PC-3 (cell line): ENCODE results near the gene PTPN14. TPM values are rescaled to one million over a fixed set of nuclear protein-coding genes. Genes with fewer than 3 reads are reported as not detected.
A peak's percentile ranks its signal among the peaks of the same experiment; 100 is the strongest.

Experiments
- ATAC-seq: fragments of 200-7000 bp; cut with Tn5 transposase; 2 replicates; pipeline ENCODE4 v1.9.1; 2020; ENCODE audit warnings: mild to moderate bottlenecking, moderate library complexity
- BruUV-seq: library from RNA; stranded (reverse); fragments of 400-500 nt; replicated peaks from 2 replicates; lab custom pipeline; 2021; lab: Mats Ljungman, UMichigan
- CTCF ChIA-PET: fragments of 300-600 bp; sonication (Branson Sonifier 250); formaldehyde crosslinking; loops from one replicate; lab custom pipeline; 2022; ENCODE audit warnings: antibody characterized with exemption; lab: Charles Lee
- POLR2A ChIA-PET: fragments of 300-600 bp; sonication (Branson Sonifier 250); formaldehyde crosslinking; loops from one replicate; lab custom pipeline; 2022; ENCODE audit warnings: antibody characterized with exemption; ENCODE audit not compliant: unreplicated experiment; lab: Charles Lee
- DNase-seq: peaks from one replicate; pipeline ENCODE4 v3.0.0-alpha.2; 2015
- H2AFZ ChIP-seq: fragments of 300-600 bp; sonication (generic); 2 replicates; pipeline ENCODE4 v1.6.0; 2016; ENCODE audit warnings: antibody characterized with exemption, low read length
- H3F3A ChIP-seq: fragments of 300-600 bp; sonication (generic); one replicate; pipeline ENCODE4 v1.6.0; 2017; ENCODE audit warnings: antibody characterized with exemption, low read length, control low read depth, mild to moderate bottlenecking; ENCODE audit not compliant: unreplicated experiment
- H3K27ac ChIP-seq: fragments of 300-600 bp; sonication (generic); 2 replicates; pipeline ENCODE4 v1.5.1; 2016; ENCODE audit warnings: mild to moderate bottlenecking, low read length
- H3K27me3 ChIP-seq: fragments of 300-600 bp; sonication (generic); 2 replicates; pipeline ENCODE4 v1.6.1; 2016; ENCODE audit warnings: low read length, mixed read lengths
- H3K36me3 ChIP-seq: fragments of 300-600 bp; sonication (generic); 2 replicates; pipeline ENCODE4 v1.6.1; 2016; ENCODE audit warnings: low read depth, mixed run types, low read length, mixed read lengths
- H3K4me1 ChIP-seq: fragments of 300-600 bp; sonication (generic); 2 replicates; pipeline ENCODE4 v1.5.1; 2016; ENCODE audit warnings: low read length; ENCODE audit not compliant: insufficient read depth
- H3K4me2 ChIP-seq: fragments of 300-600 bp; sonication (generic); 2 replicates; pipeline ENCODE4 v1.6.0; 2016; ENCODE audit warnings: low read length
- H3K4me3 ChIP-seq: fragments of 300-600 bp; sonication (generic); 2 replicates; pipeline ENCODE4 v1.5.1; 2016; ENCODE audit warnings: mild to moderate bottlenecking, low read length, mixed read lengths
- H3K79me2 ChIP-seq: fragments of 300-600 bp; sonication (generic); 2 replicates; pipeline ENCODE4 v1.6.1; 2017; ENCODE audit warnings: low read length, mixed read lengths
- H3K9ac ChIP-seq: fragments of 300-600 bp; sonication (generic); 2 replicates; pipeline ENCODE4 v1.6.0; 2016; ENCODE audit warnings: mild to moderate bottlenecking, low read length
- H3K9me2 ChIP-seq: fragments of 300-600 bp; sonication (generic); replicated peaks from 2 replicates; pipeline ENCODE4 v1.6.1; 2016; ENCODE audit warnings: mixed run types, low read length, mixed read lengths
- H3K9me3 ChIP-seq: fragments of 300-600 bp; sonication (generic); 2 replicates; pipeline ENCODE4 v1.6.1; 2016; ENCODE audit warnings: low read length, mixed read lengths
- H4K20me1 ChIP-seq: fragments of 300-600 bp; sonication (generic); 2 replicates; pipeline ENCODE4 v1.6.1; 2016; ENCODE audit warnings: low read length, mixed read lengths
- CTCF ChIP-seq: fragments of 300-600 bp; sonication (generic); conservative IDR thresholded peaks from 2 replicates; pipeline ENCODE4 v1.5.1; 2017; ENCODE audit warnings: antibody characterized with exemption, low read depth, mild to moderate bottlenecking, low read length
- EZH2 ChIP-seq: fragments of 300-600 bp; sonication (generic); IDR thresholded peaks from one replicate; pipeline ENCODE4 v1.6.1; 2017; ENCODE audit warnings: antibody characterized with exemption, mild to moderate bottlenecking, low read length; ENCODE audit not compliant: unreplicated experiment
- EZH2phosphoT487 ChIP-seq: fragments of 300-600 bp; sonication (generic); IDR thresholded peaks from 2 replicates; pipeline ENCODE4 v1.6.1; 2018; ENCODE audit warnings: mild to moderate bottlenecking, antibody characterized with exemption, low read length, borderline replicate concordance
- intact Hi-C: fragments of 100-400 bp; cut with micrococcal nuclease; formaldehyde crosslinking; loops from 2 replicates; pipeline ENCODE4 v1.9.0; 2023
- total RNA-seq: library from RNA; depleted of rRNA; stranded (reverse); fragments of >200 nt; gene quantifications from 2 replicates; pipeline ENCODE4 v1.2.3, GENCODE V29; 2014

The PTPN14 gene
- total RNA-seq, 1 experiment from 2014 or later, result 12.6 TPM

GRCh38 chr1:214414691-214415090 is 136.7 kb downstream of the PTPN14 start:
- no peaks in the 10 kb centered on the region for H3K4me1 ChIP-seq
- BruUV-seq, result no TSS peak
- ATAC-seq, result no peak
- no peak for DNase-seq
- H3K27me3 ChIP-seq, result no peaks in the 10 kb centered on the region
- H3K79me2 ChIP-seq, result peaks cover 7% of the 10 kb centered on the region; the same call in 1 of the 2 replicates
- no peaks in the 10 kb centered on the region for H4K20me1 ChIP-seq
- no peak overlapping the region for H2AFZ ChIP-seq
- no peak overlapping the region for H3K4me2 ChIP-seq
- H3K36me3 ChIP-seq, result peaks cover 16% of the 10 kb centered on the region
- ChIA-PET POLR2A (no interaction called here), CTCF (no interaction called here)
- no peaks in the 10 kb centered on the region for H3K9me2 ChIP-seq
- no peaks in the 10 kb centered on the region for H3F3A ChIP-seq
- H3K4me3 ChIP-seq, result no peak overlapping the region
- intact Hi-C loops, result no loop called here
- TF ChIP-seq CTCF (no peak), EZH2phosphoT487 (no peak), EZH2 (no peak)
- no peak overlapping the region for H3K27ac ChIP-seq
- H3K9me3 ChIP-seq, result no peaks in the 10 kb centered on the region
- H3K9ac ChIP-seq, result no peak overlapping the region

GRCh38 chr1:214413315-214413714 is 138.1 kb downstream of the PTPN14 start:
- H3K27me3 ChIP-seq, result no peaks in the 10 kb centered on the region
- H3K9ac ChIP-seq, result no peak overlapping the region
- CTCF ChIA-PET, result no interaction called here
- BruUV-seq, result no TSS peak
- peaks cover 16% of the 10 kb centered on the region for H3K36me3 ChIP-seq
- TF ChIP-seq EZH2 (no peak), CTCF (no peak), EZH2phosphoT487 (no peak)
- intact Hi-C loops, result no loop called here
- H3F3A ChIP-seq, result no peaks in the 10 kb centered on the region
- no peaks in the 10 kb centered on the region for H3K9me2 ChIP-seq
- H4K20me1 ChIP-seq, result no peaks in the 10 kb centered on the region
- no peaks in the 10 kb centered on the region for H3K4me1 ChIP-seq
- no peak overlapping the region for H2AFZ ChIP-seq
- no peak overlapping the region for H3K27ac ChIP-seq
- no peak for DNase-seq
- no peak overlapping the region for H3K4me3 ChIP-seq
- no peaks in the 10 kb centered on the region for H3K79me2 ChIP-seq
- H3K9me3 ChIP-seq, result no peaks in the 10 kb centered on the region
- POLR2A ChIA-PET, result no interaction called here
- H3K4me2 ChIP-seq, result no peak overlapping the region
- no peak for ATAC-seq

- Histone ChIP-seq H3K36me3 (peaks cover 10% of the 10 kb centered on the region; the same call in 1 of the 2 replicates), H3K79me2 (no peaks in the 10 kb centered on the region), H2AFZ (no peak overlapping the region), H3K4me3 (no peak overlapping the region), H3K27me3 (no peaks in the 10 kb centered on the region), H3F3A (no peaks in the 10 kb centered on the region), H4K20me1 (no peaks in the 10 kb centered on the region), H3K9ac (no peak overlapping the region), H3K9me2 (no peaks in the 10 kb centered on the region), H3K27ac (no peak overlapping the region), H3K9me3 (no peaks in the 10 kb centered on the region), H3K4me1 (peaks cover 13% of the 10 kb centered on the region; the same call in 1 of the 2 replicates), H3K4me2 (no peak overlapping the region)
- DNase-seq, result peak; percentile 9
- intact Hi-C loops, result no loop called here
- no peak for TF ChIP-seq EZH2phosphoT487
- no peak for TF ChIP-seq EZH2
- TF ChIP-seq CTCF, result no peak
- CTCF ChIA-PET, result no interaction called here
- POLR2A ChIA-PET, result no interaction called here
- ATAC-seq, result no peak
- no TSS peak for BruUV-seq
Observed at GRCh38 chr1:214404571-214405213, 146.7 kb downstream of the PTPN14 start.
